GM21529 (cell line): ENCODE measurements around the gene DHCR24.

ENCODE experiments used
- ATAC-seq: cut with Tn5 transposase; IDR thresholded peaks from one replicate; pipeline ENCODE4 v1.9.1; 2021; ENCODE audit not compliant: unreplicated experiment

DHCR24 gene

DNA sequence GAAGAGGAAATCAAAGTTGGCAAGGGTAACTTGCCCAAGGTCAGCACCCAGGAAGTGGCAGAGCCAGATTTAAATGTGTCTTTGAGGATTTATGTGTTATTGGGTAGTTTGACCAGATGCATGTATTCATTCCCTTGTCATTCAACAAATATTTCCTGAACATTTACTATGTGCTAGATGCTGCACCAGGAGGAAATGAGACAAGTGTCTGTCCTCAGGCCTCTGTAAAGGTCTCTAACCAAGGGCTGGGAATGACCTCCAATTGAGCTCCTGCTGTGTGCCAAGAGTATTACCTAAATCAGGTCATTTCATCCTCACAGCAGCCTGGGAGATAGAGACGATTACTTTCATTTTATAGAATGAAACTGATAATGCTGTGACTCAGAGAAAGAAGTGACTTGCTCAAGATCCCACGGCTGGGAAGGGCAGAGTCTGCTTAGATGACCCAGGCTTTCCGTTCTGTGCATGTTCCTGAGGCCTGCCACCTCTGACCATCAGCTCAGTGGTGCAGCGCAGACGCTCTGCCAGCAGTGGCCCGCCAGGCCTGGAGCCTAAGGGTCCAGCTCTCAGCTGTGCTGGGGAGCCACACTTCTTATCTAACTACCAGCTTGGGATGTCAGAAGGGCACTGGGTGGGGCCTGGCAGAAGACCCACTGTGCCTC is 82.4 kb downstream of the DHCR24 start:
- no peak for ATAC-seq

DNA sequence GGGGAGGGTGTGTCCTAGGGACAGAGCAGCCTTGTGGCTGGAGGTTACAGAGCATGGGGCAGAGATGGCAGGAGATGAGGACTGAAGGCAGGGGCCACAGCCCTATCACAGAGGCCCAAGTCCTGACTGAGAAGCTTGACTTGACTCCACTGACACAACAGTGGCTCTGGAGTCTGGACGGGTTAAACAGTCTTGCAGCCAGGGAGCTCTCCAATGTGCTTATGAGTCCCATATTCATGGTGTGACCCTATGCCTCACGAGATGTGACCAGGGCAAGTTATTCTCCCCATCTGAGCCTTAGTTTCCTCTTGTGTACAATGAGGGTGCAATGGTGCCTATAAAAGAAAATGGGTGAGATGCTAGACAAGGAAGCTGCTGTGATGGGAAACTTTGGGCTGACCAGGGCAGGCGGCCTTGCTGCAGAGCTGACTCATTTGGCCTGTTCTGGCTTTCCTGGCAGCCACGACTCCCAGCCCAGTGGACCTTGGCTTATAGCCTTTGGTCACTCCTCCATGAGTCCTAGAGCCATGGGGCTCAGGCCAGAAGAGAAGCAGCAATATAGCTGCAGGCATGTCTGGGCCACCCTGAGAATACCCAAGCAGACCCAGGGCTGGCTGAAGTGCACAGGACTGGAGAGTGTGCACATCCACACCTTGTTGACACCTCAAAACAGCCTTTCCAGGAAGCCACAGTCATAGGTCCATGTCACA is 83.1 kb downstream of the DHCR24 start:
- no peak for ATAC-seq

DNA sequence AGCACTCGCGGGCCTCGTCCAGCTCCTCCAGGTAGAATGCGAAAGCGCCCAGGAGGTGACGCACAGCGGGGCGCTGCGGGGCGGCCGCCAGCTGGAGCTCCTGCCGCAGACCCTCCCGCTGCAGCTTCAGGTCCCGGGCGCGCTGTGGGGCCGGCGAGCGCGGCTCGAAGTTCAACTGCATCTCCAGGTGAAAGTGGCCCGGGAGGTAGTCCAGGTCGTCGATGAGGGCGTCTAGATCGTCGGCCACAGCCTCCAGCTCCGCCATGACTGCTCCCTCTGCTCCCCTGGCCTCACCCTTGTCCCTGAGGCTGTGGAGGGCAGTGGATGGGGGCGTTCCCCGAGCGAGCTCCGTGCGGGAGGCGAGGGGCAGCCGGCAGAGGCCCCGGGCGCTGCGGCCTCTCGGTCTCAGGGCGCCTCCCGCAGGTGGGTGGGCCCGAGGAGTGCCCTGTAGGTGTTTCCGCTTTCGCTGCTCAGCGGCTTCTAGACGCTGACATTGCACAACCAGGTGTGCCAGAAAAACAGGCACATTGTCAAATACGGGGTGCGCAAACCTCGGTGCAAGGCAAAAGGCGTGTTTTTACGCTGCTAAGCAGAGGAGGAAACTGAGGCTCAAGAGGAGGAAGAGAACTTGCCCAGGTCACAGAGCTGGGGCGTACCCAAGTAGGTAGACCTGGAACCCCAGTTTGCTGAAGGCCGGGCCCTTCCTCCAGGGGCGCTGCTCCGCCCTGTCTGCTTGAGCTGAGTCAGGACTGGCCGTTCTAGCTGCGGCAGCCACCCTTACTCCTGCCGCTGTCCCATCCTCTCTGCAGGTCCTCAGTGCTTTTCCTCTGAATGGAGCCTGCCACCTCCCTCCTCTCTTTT is 85.9 kb downstream of the DHCR24 start, which contains the start of gene TTC22:
TTC22 (minus strand) TSS at position 425 of the 861 bp plus-strand sequence; CDS start at position 265, 160 bp downstream.
- ATAC-seq, result peak; percentile 81

DNA sequence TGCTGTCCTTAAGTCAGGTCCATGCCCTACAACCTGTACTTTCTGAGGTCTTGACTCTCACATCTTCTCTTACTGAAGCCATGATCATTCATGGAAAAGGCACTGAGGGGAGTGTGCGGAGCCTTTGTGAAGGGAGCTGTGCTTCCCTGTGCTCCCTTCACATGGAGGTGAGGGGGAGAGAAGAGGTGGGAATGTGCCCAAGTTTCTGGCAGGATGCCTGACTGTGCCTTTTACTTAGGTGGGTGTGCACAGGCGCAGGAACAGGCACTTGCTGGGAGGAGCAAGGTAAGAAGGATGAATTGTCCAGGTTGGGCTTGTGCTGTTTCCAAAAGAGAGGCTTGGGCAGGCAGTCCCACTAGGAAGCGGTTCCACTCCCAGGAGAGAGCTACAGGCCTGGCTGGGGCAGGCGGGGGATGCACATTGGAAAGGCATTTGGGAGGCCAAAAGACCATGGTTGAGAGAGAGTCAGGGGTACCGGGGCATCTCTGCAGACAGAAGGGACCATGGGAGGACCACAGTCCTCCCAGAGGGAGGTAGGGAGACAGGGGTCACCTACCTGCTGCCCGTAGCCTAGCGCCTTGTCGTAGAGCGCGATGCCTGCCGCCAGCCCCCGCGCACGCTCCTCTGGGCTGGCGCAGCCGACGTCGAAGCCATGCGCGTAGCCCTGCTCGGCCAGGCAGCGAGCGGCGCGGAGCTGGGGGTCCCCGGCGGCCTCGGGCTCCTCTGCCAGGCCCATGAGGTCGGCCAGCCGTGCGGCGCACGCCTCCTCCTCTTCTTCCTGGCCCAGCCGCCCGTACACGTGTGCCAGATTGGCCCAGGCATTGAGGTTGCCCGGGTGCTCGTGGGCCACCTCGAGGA is 86.7 kb downstream of the DHCR24 start:
- ATAC-seq, result no peak
